Smooth muscle cell (in vitro differentiated cells): Measurements from ENCODE around the gene JOSD1. TPM values are rescaled to one million over a fixed set of nuclear protein-coding genes. Genes with fewer than 3 reads are reported as not detected.

Experiments
- DNase-seq: peaks from one replicate; lab custom pipeline; 2025; ENCODE audit not compliant: unreplicated experiment; lab: John Stamatoyannopoulos, UW
- H2AFZ ChIP-seq: fragments of 200-600 bp; sonication (generic); 2 replicates; pipeline ENCODE4 v1.6.0; 2016; ENCODE audit warnings: antibody characterized with exemption, low read depth, mild to moderate bottlenecking
- H3F3A ChIP-seq: fragments of 200-600 bp; sonication (generic); 2 replicates; pipeline ENCODE4 v1.6.0; 2017; ENCODE audit warnings: antibody characterized with exemption, low read depth
- H3K27ac ChIP-seq: fragments of 200-600 bp; sonication (generic); 2 replicates; pipeline ENCODE4 v1.5.1; 2016; ENCODE audit warnings: low read depth, mild to moderate bottlenecking
- H3K27me3 ChIP-seq: fragments of 200-600 bp; sonication (generic); 2 replicates; pipeline ENCODE4 v1.6.1; 2016; ENCODE audit warnings: low read depth, mild to moderate bottlenecking
- H3K36me3 ChIP-seq: fragments of 200-600 bp; sonication (generic); 2 replicates; pipeline ENCODE4 v1.5.1; 2016; ENCODE audit warnings: low read depth
- H3K4me1 ChIP-seq: fragments of 200-600 bp; sonication (generic); 2 replicates; pipeline ENCODE4 v1.5.1; 2016; ENCODE audit warnings: low read depth
- H3K4me2 ChIP-seq: fragments of 200-600 bp; sonication (generic); 2 replicates; pipeline ENCODE4 v1.6.0; 2016; ENCODE audit warnings: mild to moderate bottlenecking
- H3K4me3 ChIP-seq: fragments of 200-600 bp; sonication (generic); 2 replicates; pipeline ENCODE4 v1.5.1; 2016; ENCODE audit warnings: mild to moderate bottlenecking
- H3K79me2 ChIP-seq: fragments of 200-600 bp; sonication (generic); 2 replicates; pipeline ENCODE4 v1.6.0; 2016; ENCODE audit warnings: low read depth, mild to moderate bottlenecking
- H3K9ac ChIP-seq: fragments of 200-600 bp; sonication (generic); 2 replicates; pipeline ENCODE4 v1.6.0; 2016; ENCODE audit warnings: low read depth
- H3K9me3 ChIP-seq: fragments of 200-600 bp; sonication (generic); replicated peaks from 2 replicates; pipeline ENCODE4 v1.5.1; 2016; ENCODE audit warnings: low read depth
- H4K20me1 ChIP-seq: fragments of 200-600 bp; sonication (generic); 2 replicates; pipeline ENCODE4 v1.6.0; 2016; ENCODE audit warnings: low read depth
- WGBS: methylation state at CpG from one replicate; pipeline ENCODE4 v1.1.7; 2016; ENCODE audit warnings: low lambda C conversion rate; 5-methylcytosine and 5-hydroxymethylcytosine counted together
- polyA plus RNA-seq: library from polyadenylated mRNA; unstranded; fragments of >200 nt; fragmentation: Nextera tagmentation; extraction: Ambion mirVana; gene quantifications from 2 replicates; pipeline ENCODE4 v1.2.1, GENCODE V29; 2016
- total RNA-seq: library from RNA; depleted of rRNA; stranded (reverse); fragments of >200 nt; gene quantifications from 2 replicates; pipeline ENCODE4 v1.2.3, GENCODE V29; 2014
- TF ChIP-seq, protein P1 (sequence below): fragments of 200-600 bp; sonication (generic); IDR thresholded peaks from 2 replicates; pipeline ENCODE4 v1.5.1; 2017; ENCODE audit warnings: borderline replicate concordance, mild to moderate bottlenecking, antibody characterized with exemption; ENCODE audit not compliant: insufficient read depth, poor library complexity, severe bottlenecking

JOSD1 gene
- total and polyA plus RNA-seq, 2 experiments from 2014 or later = 6.2 to 38.9 TPM

GRCh38 chr22:38721551-38721950 lies 20.8 kb upstream of the JOSD1 start:
- H3K4me2 ChIP-seq = no peak overlapping the region
- no peak overlapping the region for H2AFZ ChIP-seq
- H3K27ac ChIP-seq = no peak overlapping the region
- H3K27me3 ChIP-seq = no peaks in the 10 kb centered on the region
- TF ChIP-seq, protein P1, sequence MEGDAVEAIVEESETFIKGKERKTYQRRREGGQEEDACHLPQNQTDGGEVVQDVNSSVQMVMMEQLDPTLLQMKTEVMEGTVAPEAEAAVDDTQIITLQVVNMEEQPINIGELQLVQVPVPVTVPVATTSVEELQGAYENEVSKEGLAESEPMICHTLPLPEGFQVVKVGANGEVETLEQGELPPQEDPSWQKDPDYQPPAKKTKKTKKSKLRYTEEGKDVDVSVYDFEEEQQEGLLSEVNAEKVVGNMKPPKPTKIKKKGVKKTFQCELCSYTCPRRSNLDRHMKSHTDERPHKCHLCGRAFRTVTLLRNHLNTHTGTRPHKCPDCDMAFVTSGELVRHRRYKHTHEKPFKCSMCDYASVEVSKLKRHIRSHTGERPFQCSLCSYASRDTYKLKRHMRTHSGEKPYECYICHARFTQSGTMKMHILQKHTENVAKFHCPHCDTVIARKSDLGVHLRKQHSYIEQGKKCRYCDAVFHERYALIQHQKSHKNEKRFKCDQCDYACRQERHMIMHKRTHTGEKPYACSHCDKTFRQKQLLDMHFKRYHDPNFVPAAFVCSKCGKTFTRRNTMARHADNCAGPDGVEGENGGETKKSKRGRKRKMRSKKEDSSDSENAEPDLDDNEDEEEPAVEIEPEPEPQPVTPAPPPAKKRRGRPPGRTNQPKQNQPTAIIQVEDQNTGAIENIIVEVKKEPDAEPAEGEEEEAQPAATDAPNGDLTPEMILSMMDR = no peak
- no peaks in the 10 kb centered on the region for H3K36me3 ChIP-seq
- H3F3A ChIP-seq = peaks cover 15% of the 10 kb centered on the region
- no peak for DNase-seq
- H4K20me1 ChIP-seq = peaks cover 37% of the 10 kb centered on the region
- 94% methylated on average over 7 of the region's 7 CpGs for WGBS
- no peak overlapping the region for H3K4me3 ChIP-seq
- H3K9ac ChIP-seq = no peak overlapping the region
- H3K79me2 ChIP-seq = no peaks in the 10 kb centered on the region
- H3K4me1 ChIP-seq = no peaks in the 10 kb centered on the region
- no peaks in the 10 kb centered on the region for H3K9me3 ChIP-seq

DNA sequence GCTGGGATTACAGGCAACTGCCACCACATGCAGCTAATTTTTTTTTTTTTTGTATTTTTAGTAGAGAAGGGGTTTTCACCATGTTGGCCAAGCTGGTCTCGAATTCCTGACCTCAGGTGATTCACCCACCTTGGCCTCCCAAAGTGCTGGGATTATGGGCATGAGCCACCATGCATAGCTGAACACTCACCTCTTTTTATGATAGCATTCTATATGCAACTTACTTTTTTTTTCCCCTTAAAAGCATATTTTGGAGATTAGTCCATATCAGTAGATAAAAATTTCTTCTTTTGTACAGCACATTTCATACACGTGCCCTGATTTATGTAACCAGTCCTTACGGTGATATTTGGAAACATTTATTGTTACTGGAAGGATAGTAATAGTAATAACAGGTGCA lies 19.6 kb upstream of the JOSD1 start:
- Histone ChIP-seq H3F3A (peaks cover 15% of the 10 kb centered on the region), H3K27ac (no peak overlapping the region), H3K4me3 (no peak overlapping the region), H3K9me3 (no peaks in the 10 kb centered on the region), H3K36me3 (no peaks in the 10 kb centered on the region), H4K20me1 (peaks cover 49% of the 10 kb centered on the region), H3K27me3 (no peaks in the 10 kb centered on the region), H3K4me2 (no peak overlapping the region), H3K9ac (no peak overlapping the region), H3K79me2 (no peaks in the 10 kb centered on the region), H2AFZ (no peak overlapping the region), H3K4me1 (no peaks in the 10 kb centered on the region)
- 96% methylated on average over 3 of the region's 3 CpGs for WGBS
- TF ChIP-seq, protein P1 = no peak
- no peak for DNase-seq

DNA sequence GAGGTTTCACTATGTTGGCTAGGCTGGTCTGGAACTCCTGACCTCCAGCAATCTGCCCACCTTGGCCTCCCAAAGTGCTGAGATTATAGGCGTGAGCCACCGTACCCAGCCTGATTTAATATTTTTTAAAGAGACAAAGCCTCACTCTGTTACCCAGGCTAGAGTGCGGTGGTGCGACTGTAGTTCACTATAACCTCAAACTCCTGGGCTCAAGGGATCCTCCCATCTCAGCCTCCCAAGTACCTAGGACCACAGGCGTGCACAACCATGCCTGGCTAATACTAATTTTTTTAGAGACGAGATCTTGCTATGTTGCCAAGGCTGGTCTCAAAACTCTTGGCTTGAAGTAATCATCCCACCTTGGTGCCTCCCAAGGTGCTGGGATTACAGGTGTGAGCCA lies 18.5 kb upstream of the JOSD1 start:
- H3K79me2 ChIP-seq = peaks cover 6% of the 10 kb centered on the region
- H3K9me3 ChIP-seq = no peaks in the 10 kb centered on the region
- no peaks in the 10 kb centered on the region for H3K27me3 ChIP-seq
- 97% methylated on average over 6 of the region's 6 CpGs for WGBS
- H3K4me2 ChIP-seq = peak overlapping the region; percentile 70
- H3K9ac ChIP-seq = peak overlapping the region; percentile 67
- peak overlapping the region; percentile 90 for H3K27ac ChIP-seq
- peaks cover 15% of the 10 kb centered on the region for H3F3A ChIP-seq
- peaks cover 61% of the 10 kb centered on the region for H4K20me1 ChIP-seq
- TF ChIP-seq, protein P1 = no peak
- no peak for DNase-seq
- H3K4me1 ChIP-seq = no peaks in the 10 kb centered on the region
- H3K36me3 ChIP-seq = no peaks in the 10 kb centered on the region
- H2AFZ ChIP-seq = no peak overlapping the region
- H3K4me3 ChIP-seq = no peak overlapping the region

GRCh38 chr22:38718414-38718813 lies 17.7 kb upstream of the JOSD1 start:
- peak overlapping the region; percentile 70 for H3K4me2 ChIP-seq
- H2AFZ ChIP-seq = no peak overlapping the region
- H3K79me2 ChIP-seq = peaks cover 14% of the 10 kb centered on the region
- no peaks in the 10 kb centered on the region for H3K27me3 ChIP-seq
- 26% methylated on average over 6 of the region's 6 CpGs for WGBS
- H3K4me1 ChIP-seq = no peaks in the 10 kb centered on the region
- H4K20me1 ChIP-seq = peaks cover 69% of the 10 kb centered on the region
- peak overlapping the region; percentile 90 for H3K27ac ChIP-seq
- peaks cover 15% of the 10 kb centered on the region for H3F3A ChIP-seq
- no peaks in the 10 kb centered on the region for H3K9me3 ChIP-seq
- H3K9ac ChIP-seq = peak overlapping the region; percentile 67
- no peaks in the 10 kb centered on the region for H3K36me3 ChIP-seq
- H3K4me3 ChIP-seq = no peak overlapping the region
- peak; percentile 19 for DNase-seq
- TF ChIP-seq, protein P1 = peak; percentile 54
